Nephron (organoid): ENCODE data around the gene GSN.

Experiments used
- H3K27ac Mint-ChIP-seq, 3 experiments: 2 replicates each; pipeline ENCODE4 v1.8.0; 2020; ENCODE audit warnings: mixed read lengths in 3 of 3, mild to moderate bottlenecking in 2 of 3, moderate library complexity in 1 of 3
- H3K27me3 Mint-ChIP-seq: 2 replicates; pipeline ENCODE4 v1.8.0; 2021; ENCODE audit warnings: low read depth, mild to moderate bottlenecking, moderate library complexity, mixed read lengths
- H3K36me3 Mint-ChIP-seq: 2 replicates; pipeline ENCODE4 v1.8.0; 2020; ENCODE audit warnings: low read depth, mixed read lengths
- H3K4me1 Mint-ChIP-seq: 2 replicates; pipeline ENCODE4 v1.8.0; 2020; ENCODE audit warnings: mixed read lengths
- H3K4me3 Mint-ChIP-seq, 3 experiments: 2 replicates each; pipeline ENCODE4 v1.8.0; 2020; ENCODE audit warnings: mild to moderate bottlenecking in 3 of 3, mixed read lengths in 3 of 3, moderate library complexity in 2 of 3
- H3K9me3 Mint-ChIP-seq: 2 replicates; pipeline ENCODE4 v1.8.0; 2020; ENCODE audit warnings: mixed read lengths
- TF ChIP-seq, protein P1 (sequence below), 3 experiments: fragments of 200-600 bp; sonication (generic); IDR thresholded peaks; one replicate each; pipeline ENCODE4 v1.5.0; 2021; ENCODE audit warnings: antibody characterized with exemption in 3 of 3; ENCODE audit not compliant: unreplicated experiment in 3 of 3

The GSN gene

DNA sequence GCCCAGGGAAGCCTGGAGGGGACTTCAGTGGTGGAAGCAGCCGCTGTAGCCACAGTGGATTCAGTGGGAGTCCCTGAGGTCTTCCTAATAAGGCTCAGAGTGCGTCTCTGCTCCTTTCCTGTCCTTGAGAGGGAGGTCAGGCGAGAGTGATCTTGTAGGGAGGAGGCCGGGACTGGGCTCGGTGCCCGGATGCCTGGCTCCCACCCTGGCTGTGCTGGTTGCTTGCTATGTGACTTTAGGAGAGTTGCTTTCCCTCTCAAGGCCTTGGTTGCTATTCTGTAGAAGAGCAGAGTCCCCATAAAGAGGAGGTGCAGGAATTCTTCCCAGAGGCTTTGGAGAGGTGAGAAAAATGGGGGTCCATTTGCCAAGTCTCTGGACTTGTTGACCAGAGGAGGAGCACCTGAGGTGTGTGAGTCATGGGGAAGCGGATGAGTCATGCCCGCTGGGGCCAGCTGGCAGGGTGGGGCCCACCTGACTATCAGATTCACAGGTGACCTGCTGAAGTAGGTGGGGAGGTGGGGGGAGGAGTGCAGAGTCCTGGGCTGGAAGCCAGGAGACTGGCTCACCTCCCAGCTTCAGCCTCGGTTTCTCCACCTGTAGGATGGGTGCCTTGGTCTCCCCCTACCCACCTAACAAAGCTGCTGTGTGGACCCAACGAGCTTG lies 13.8 kb downstream of the GSN start:
- no peak overlapping the region for H3K4me3 Mint-ChIP-seq
- peaks cover 89% of the 10 kb centered on the region for H3K4me1 Mint-ChIP-seq
- H3K27me3 Mint-ChIP-seq, result no peaks in the 10 kb centered on the region
- H3K9me3 Mint-ChIP-seq, result no peaks in the 10 kb centered on the region
- no peaks in the 10 kb centered on the region for H3K36me3 Mint-ChIP-seq
- H3K27ac Mint-ChIP-seq, result peak overlapping the region in 2 of 3 experiments; percentile 89 to 95
- TF ChIP-seq, protein P1, sequence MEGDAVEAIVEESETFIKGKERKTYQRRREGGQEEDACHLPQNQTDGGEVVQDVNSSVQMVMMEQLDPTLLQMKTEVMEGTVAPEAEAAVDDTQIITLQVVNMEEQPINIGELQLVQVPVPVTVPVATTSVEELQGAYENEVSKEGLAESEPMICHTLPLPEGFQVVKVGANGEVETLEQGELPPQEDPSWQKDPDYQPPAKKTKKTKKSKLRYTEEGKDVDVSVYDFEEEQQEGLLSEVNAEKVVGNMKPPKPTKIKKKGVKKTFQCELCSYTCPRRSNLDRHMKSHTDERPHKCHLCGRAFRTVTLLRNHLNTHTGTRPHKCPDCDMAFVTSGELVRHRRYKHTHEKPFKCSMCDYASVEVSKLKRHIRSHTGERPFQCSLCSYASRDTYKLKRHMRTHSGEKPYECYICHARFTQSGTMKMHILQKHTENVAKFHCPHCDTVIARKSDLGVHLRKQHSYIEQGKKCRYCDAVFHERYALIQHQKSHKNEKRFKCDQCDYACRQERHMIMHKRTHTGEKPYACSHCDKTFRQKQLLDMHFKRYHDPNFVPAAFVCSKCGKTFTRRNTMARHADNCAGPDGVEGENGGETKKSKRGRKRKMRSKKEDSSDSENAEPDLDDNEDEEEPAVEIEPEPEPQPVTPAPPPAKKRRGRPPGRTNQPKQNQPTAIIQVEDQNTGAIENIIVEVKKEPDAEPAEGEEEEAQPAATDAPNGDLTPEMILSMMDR (IDR thresholded peaks at IDR 0.05; ENCODE audit: unreplicated experiment in 3 of 3), result no peak

GRCh38 chr9:121282277-121283079 lies 14.5 kb downstream of the GSN start:
- Mint-ChIP-seq H3K36me3 (no peaks in the 10 kb centered on the region), H3K27ac (peak overlapping the region; percentile 37 to 99 (median 66)), H3K9me3 (no peaks in the 10 kb centered on the region), H3K4me1 (peaks cover 89% of the 10 kb centered on the region), H3K4me3 (no peak overlapping the region), H3K27me3 (no peaks in the 10 kb centered on the region)
- TF ChIP-seq, protein P1 (IDR thresholded peaks at IDR 0.05; ENCODE audit: unreplicated experiment in 3 of 3), result no peak

DNA sequence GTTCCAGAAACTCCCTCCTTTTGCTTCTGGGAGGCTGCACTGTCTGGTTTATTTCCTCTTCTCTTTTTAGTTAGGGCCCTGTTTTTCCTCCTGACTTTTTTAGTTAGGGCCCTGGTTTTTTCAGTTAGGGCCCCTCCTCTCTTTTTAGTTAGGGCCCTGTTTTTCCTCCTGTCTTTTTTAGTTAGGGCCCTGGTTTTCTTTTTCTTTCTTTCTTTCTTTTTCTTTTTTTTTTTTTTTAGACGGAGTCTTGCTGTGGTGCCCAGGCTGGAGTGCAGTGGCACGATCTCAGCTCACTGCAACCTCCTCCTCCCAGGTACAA lies 15.1 kb downstream of the GSN start:
- TF ChIP-seq, protein P1 (IDR thresholded peaks at IDR 0.05; ENCODE audit: unreplicated experiment in 3 of 3), result no peak
- Mint-ChIP-seq H3K4me1 (peaks cover 89% of the 10 kb centered on the region), H3K9me3 (no peaks in the 10 kb centered on the region), H3K4me3 (no peak overlapping the region), H3K36me3 (no peaks in the 10 kb centered on the region), H3K27ac (peak overlapping the region in 2 of 3 experiments; percentile 66 to 99), H3K27me3 (no peaks in the 10 kb centered on the region)

DNA sequence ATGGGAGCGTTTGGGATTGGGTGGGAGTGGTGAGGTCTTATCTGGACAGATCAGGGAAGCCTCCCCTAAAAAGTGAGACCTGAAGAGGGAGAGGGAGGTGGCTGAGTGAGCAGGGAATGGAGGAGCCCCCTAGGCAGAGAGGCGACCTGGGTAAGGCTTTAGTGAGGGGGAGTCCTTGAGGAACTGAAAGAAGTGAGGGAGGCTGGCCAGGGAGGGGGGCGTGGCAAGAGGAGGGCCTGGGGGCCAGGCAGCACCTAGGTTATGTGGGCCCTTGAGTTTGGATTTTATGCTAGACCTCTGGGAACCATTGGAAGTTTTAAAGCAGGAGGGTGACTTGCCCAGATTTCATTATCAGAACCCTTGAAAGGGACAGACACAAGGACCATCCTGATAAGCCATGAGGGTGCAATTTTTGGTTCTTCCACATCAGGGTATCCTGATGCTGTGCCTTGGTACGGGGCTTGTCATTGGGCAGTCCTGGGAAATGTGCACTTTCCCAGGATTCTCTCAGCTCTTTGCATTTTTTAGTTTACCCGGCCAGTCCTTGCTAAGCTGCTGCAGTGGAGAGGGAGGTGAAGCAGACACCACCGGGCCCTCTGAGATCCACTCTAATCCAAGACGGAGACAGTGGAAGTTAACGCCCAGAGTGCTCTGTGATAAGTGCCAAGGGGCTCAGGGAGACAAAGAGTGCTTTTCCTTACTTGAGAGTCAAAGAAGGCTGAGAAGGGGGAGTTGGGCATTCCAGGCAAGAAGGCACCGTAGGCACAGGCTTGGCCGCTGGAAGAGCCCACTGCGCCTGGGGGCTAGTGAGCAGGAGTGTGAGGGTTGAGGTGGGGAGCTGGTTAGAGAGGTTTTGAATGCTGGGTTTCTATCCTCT lies 16.1 kb downstream of the GSN start:
- TF ChIP-seq, protein P1 (IDR thresholded peaks at IDR 0.05; ENCODE audit: unreplicated experiment in 3 of 3), result no peak
- H3K27me3 Mint-ChIP-seq, result no peaks in the 10 kb centered on the region
- peaks cover 89% of the 10 kb centered on the region for H3K4me1 Mint-ChIP-seq
- H3K9me3 Mint-ChIP-seq, result no peaks in the 10 kb centered on the region
- H3K27ac Mint-ChIP-seq, result peak overlapping the region; percentile 83 to 99 (median 93)
- no peaks in the 10 kb centered on the region for H3K36me3 Mint-ChIP-seq
- peak overlapping the region in 2 of 3 experiments; percentile 32 to 37 for H3K4me3 Mint-ChIP-seq

GRCh38 chr9:121284733-121285451 lies 16.9 kb downstream of the GSN start:
- Mint-ChIP-seq H3K27me3 (no peaks in the 10 kb centered on the region), H3K4me1 (peaks cover 89% of the 10 kb centered on the region), H3K36me3 (no peaks in the 10 kb centered on the region), H3K4me3 (peak overlapping the region in 2 of 3 experiments; percentile 32 to 37), H3K9me3 (no peaks in the 10 kb centered on the region), H3K27ac (peak overlapping the region; percentile 83 to 99 (median 93))
- TF ChIP-seq, protein P1 (IDR thresholded peaks at IDR 0.05; ENCODE audit: unreplicated experiment in 3 of 3), result no peak
